ENCODE results near the gene MEGF8.

DNA sequence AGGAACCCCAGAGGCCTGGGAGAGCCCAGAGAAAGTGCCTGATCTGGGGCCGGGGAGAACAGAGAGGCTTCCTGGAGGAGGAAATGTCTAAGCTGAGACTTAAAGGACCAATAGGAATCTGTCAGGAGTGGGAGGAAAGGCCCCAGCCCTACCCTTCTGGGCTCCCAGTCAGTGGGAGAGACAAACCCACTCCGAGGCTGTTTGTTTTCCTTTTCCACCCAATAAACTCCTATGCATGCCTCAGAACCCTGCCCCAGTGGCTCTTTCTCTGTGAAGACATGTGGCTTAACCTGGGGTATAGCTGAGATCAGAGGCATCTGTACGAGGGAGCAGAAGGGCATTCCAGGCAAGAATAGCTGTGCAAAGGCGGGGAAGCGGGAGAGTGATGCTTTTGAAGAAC lies 1.9 kb downstream of the MEGF8 start:
- TF ChIP-seq CREB1 (IDR thresholded peaks at IDR 0.05; ENCODE audit: low read depth) (no peak), EP300 (IDR thresholded peaks at IDR 0.05; ENCODE audit: borderline replicate concordance) (no peak), NFIC (IDR thresholded peaks at IDR 0.05) (no peak), YY1 (IDR thresholded peaks at IDR 0.05; ENCODE audit: low read depth) (no peak), TAF1 (IDR thresholded peaks at IDR 0.05; ENCODE audit: low read depth) (no peak), EGR1 (IDR thresholded peaks at IDR 0.05) (no peak), TCF12 (IDR thresholded peaks at IDR 0.05; ENCODE audit: low read depth) (no peak), RAD21 (IDR thresholded peaks at IDR 0.05; ENCODE audit: low read depth) (no peak), TEAD4 (IDR thresholded peaks at IDR 0.05) (no peak), CEBPB (IDR thresholded peaks at IDR 0.05) (no peak), FOXM1 (IDR thresholded peaks at IDR 0.05; ENCODE audit: borderline replicate concordance, low read depth) (no peak)
- TF ChIP-seq, protein P1, sequence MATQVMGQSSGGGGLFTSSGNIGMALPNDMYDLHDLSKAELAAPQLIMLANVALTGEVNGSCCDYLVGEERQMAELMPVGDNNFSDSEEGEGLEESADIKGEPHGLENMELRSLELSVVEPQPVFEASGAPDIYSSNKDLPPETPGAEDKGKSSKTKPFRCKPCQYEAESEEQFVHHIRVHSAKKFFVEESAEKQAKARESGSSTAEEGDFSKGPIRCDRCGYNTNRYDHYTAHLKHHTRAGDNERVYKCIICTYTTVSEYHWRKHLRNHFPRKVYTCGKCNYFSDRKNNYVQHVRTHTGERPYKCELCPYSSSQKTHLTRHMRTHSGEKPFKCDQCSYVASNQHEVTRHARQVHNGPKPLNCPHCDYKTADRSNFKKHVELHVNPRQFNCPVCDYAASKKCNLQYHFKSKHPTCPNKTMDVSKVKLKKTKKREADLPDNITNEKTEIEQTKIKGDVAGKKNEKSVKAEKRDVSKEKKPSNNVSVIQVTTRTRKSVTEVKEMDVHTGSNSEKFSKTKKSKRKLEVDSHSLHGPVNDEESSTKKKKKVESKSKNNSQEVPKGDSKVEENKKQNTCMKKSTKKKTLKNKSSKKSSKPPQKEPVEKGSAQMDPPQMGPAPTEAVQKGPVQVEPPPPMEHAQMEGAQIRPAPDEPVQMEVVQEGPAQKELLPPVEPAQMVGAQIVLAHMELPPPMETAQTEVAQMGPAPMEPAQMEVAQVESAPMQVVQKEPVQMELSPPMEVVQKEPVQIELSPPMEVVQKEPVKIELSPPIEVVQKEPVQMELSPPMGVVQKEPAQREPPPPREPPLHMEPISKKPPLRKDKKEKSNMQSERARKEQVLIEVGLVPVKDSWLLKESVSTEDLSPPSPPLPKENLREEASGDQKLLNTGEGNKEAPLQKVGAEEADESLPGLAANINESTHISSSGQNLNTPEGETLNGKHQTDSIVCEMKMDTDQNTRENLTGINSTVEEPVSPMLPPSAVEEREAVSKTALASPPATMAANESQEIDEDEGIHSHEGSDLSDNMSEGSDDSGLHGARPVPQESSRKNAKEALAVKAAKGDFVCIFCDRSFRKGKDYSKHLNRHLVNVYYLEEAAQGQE (IDR thresholded peaks at IDR 0.05; ENCODE audit: low read depth): no peak
- TF ChIP-seq, protein P2, sequence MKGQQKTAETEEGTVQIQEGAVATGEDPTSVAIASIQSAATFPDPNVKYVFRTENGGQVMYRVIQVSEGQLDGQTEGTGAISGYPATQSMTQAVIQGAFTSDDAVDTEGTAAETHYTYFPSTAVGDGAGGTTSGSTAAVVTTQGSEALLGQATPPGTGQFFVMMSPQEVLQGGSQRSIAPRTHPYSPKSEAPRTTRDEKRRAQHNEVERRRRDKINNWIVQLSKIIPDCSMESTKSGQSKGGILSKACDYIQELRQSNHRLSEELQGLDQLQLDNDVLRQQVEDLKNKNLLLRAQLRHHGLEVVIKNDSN (IDR thresholded peaks at IDR 0.05): no peak
- TF ChIP-seq, protein P3, sequence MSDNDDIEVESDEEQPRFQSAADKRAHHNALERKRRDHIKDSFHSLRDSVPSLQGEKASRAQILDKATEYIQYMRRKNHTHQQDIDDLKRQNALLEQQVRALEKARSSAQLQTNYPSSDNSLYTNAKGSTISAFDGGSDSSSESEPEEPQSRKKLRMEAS (IDR thresholded peaks at IDR 0.05): no peak

Data from Ishikawa (cell line).